ENCODE measurements around the gene DGKK.

Gene DGKK, protein sequence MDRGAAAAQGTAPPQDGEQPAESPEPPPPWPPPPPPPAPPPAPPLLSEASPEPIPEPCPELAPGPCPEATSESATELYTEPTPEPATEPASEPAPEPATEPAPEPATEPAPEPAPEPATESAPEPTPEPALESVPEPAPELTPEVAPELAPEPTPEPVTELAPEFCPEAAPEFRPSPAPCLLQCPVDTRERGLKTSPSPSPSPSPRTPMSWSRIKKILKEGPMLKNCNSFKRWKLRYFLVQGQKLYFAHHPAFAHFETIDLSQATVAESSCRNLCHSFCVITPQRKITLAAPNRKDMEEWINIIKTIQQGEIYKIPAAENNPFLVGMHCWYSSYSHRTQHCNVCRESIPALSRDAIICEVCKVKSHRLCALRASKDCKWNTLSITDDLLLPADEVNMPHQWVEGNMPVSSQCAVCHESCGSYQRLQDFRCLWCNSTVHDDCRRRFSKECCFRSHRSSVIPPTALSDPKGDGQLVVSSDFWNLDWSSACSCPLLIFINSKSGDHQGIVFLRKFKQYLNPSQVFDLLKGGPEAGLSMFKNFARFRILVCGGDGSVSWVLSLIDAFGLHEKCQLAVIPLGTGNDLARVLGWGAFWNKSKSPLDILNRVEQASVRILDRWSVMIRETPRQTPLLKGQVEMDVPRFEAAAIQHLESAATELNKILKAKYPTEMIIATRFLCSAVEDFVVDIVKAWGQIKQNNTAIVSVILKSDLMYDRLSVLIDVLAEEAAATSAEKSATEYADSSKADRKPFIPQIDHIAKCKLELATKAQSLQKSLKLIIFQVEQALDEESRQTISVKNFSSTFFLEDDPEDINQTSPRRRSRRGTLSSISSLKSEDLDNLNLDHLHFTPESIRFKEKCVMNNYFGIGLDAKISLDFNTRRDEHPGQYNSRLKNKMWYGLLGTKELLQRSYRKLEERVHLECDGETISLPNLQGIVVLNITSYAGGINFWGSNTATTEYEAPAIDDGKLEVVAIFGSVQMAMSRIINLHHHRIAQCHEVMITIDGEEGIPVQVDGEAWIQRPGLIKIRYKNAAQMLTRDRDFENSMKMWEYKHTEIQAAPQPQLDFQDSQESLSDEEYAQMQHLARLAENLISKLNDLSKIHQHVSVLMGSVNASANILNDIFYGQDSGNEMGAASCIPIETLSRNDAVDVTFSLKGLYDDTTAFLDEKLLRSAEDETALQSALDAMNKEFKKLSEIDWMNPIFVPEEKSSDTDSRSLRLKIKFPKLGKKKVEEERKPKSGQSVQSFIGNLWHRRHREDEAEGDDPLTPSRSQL

DNA sequence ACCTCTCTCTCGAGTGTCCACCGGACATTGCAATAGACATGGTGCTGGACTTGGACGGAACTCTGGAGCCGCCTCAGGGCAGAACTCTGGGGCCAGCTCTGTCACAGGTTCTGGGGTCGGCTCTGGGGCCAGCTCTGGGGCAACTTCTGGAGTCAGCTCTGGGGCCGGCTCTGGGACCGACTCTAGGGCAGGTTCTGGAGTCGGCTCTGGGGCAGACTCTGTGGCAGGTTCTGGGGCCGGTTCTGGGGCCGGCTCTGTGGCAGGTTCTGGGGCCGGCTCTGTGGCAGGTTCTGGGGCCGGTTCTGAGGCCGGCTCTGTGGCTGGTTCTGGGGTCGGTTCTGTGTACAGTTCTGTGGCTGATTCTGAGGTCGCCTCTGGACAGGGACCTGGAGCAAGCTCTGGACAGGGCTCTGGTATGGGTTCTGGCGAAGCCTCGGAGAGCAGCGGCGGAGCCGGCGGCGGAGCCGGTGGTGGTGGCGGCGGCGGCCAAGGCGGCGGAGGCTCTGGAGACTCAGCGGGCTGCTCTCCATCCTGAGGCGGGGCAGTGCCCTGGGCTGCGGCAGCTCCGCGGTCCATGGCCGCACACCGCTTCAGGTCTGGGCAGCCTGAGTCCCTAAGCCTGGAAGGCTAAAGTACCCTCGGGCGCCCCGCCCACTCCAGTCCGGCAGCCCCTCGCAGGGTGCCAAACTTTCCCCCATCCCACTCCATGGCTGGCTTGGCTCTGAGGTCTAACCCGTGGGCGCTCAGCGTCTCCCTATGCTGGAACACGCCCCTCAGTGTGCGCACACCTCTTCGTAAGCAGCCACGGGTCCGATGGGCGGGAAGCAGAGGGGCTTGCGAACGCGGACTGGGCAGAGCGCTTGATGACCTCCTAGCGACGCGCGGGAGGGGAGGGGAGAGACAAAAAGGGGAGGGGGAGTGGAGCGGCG lies at the start of gene DGKK:
Gene DGKK, minus strand, starts transcription at position 723 of the 929 bp plus-strand sequence. Its CDS starts 147 bp downstream, at position 576.
- no peak for DNase-seq (ENCODE audit: low spot score)

DNA sequence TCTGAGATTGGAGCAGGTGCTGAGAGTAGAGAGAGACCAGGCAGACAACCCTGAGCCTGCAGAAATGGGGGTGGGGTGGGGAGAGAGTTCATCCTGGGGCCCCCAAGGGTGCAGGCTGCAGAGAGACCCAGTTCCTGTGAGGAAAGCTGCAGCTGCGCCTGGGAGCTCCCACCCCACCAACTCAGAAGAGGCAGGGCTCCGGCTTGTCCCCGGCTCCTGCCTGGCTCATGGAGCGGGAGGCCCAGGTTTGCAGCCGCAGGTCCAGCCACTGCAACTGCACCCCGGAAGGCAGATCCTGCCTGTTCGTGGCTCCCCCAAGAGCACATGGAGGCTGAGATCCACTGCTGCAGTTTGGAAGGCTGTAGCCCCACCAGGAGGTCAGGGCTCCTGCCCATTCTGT lies 44.2 kb upstream of the DGKK start:
- DNase-seq (ENCODE audit: low spot score) = no peak

DNA sequence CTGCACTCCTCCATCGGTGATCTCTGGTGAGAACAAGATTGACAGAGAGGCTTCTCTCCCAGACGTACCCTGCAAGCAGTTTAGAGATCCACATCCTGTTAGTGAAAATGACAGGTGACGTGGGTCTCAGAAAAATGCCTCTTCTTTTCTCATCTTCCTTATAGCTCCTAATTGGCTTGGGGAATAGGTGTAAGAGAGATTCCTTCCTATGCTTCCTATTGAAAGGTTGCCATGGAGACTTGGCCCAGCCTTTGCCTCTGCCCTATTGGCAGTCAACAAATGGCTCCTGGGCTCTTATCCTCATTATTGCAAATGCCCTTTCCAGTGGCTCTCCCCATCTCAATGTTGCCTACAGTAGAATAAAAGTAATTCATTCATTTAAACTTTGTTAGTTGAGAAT lies 26.5 kb upstream of the DGKK start:
- DNase-seq (ENCODE audit: low spot score) = no peak

DNA sequence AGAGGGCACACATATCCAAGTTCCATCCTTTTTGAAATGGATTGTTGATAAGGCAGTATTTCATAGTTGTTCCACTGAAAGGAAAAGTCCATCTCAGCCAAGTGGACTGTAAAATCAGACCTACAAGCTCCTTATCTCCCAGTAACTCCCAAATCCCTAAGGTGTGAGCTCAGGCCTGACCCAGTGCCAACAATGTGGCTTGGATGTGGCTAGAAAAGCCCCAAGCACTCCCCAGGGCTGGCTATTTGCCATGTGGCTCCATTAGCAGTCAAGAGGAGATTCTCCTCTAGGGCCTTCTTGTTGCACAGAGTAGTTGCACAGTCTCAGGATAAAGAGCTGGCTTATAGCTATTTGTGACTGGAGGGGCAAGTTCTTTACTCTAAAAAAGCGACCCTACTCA lies 25.0 kb upstream of the DGKK start:
- DNase-seq (ENCODE audit: low spot score) = no peak

DNA sequence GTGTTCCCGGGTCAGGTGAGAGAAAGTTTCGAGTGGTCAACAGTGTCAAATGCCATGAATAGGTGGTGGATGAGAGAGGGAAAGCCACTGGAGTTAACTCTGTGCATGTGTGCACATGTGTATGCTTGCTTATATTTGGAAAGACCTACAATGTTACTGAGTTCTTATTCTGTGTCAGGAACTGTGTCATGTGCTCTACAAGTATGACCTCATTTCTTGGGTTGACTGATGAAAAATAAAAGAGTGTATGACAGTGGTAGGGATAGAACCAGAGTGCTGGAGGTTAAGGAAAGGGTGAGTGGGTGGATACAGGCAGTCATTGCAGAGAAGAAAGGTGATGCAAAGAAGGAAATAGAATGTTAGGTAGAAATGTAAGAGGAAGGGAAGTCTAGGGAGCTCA lies 22.1 kb upstream of the DGKK start:
- no peak for DNase-seq (ENCODE audit: low spot score)

DNA sequence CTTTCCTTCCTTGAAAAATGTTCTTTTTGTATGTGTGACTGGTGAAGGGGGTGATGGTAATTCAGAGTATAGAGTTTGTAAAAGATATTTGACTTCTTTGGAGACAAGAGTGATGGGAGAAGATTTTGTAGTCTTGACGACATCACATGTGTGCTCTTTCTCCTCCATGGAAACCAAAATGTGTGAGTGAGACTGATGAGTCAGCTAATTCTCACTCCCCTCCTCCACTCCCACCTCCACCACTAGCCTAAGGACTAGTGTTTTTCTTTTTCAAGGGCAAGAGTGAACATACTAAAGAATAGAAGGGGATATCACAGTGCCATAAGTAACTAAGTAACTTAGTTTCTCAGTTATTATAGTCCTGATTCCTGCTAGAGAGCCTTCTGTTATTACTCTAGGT lies 14.0 kb upstream of the DGKK start:
- no peak for DNase-seq (ENCODE audit: low spot score)

DNA sequence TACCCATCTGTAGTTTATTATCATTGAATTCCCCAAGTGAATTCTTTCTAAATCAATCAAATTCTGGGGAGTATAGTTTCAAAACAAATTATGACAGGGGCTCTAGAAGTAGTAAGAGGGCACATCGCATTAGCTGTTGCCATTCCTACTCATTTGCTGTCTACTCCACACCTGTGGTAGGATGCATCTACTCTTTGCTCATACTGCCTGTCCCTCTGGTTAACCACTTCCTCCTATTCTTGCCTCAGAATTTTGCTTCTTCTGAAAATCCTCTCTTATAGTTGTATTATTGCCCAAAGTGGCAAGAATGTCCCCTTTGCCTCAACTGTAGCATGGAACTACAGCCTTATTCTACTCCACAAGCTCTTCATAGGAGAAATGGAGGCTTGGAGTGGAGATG lies 12.7 kb upstream of the DGKK start:
- DNase-seq (ENCODE audit: low spot score) = no peak

DNA sequence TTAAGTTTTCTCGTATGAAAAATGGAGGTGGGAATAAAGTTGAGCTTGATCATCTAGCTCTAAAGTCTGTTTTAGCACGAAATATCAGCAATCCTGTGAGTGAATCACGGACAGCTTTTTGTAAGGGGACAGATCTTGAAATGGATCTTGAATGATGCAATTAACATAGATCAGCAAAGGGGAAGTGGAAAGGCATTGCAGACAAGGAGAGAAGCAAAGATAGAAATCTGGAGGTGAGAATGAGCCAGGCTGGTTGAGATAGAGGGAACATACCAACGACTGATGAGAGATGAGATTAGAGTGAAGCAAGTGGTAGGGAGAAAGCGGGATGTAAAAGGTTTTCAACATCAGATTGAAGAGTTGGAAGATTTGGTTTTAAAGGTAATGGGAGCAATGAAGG lies 4.6 kb upstream of the DGKK start:
- no peak for DNase-seq (ENCODE audit: low spot score)

DNA sequence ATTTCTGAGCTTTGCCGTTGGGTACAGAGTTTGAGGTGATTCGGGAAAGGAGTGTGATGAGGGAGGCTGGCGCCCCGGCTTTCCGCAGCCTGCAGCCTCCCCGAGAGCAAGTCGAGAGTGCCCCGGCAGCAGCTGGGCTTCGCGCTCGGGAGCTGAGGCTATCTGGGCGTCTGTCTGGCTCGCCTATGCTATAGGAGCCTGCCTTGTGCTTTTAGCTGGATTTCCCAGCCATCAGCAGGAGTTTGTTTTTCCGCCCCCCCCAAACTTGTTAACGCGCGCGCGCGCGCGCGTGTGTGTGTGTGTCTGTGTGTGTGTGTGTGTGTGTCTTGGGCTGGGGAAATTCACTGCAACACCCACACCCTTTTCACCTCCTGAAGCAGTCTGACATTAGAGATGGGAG lies 765 bp upstream of the DGKK start:
- DNase-seq (ENCODE audit: low spot score) = no peak

DNA sequence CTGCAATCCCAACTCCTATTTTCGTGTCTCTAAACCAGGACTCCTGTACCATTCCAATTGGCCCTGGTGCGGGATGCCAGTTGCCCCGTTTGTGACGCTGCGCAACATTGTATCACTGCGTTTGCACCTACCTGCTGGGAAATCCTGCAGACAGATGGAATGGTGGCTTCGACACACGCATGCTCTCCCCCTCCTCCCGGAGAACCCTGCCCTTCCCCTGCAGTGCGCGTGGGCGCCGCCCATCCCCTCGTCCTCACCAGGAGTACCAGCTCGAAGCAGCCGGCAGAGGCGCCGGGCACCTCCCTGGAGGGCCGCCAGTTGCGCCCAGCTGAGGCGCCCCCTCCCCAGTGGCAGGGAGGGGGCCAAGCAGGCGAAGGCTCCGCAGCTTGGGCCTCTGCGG lies 1.4 kb downstream of the DGKK start:
- no peak for DNase-seq (ENCODE audit: low spot score)

DNA sequence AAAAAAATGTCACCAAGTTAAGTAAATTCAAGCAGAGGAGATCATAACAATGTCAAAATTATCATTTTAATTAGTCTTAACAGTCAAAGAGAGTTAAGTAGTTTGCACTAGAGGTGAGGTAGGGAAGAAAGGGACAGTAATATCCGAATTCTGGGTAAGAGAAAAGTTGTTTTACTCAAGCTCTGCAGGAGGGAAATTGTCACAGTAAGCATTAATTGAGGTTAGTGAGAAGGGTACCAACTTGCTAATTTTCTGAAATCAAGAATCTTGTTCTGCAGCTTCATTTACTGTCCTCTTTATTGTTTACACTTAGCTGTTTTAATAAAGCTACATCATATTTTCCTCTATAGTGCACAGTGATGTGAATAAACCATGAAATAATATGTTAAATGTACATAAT lies 11.0 kb downstream of the DGKK start:
- no peak for DNase-seq (ENCODE audit: low spot score)

DNA sequence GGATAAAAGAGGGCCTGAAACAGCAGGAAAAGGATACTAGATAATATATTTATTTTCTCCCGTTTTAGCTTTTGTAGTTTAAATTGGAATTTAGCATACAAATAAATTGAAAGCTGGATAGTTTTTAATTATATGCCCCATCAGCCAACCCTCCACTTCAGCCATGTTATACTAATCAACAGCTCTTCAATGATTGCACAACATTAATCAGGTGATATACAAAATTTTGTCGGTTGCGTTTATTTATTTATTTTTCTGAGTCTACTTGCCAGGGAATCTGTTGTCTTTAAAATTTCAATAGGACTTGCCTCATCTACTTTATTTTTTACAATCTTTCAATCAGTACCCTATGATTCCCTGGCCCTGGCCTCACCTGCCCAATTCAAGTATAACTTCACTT lies 12.1 kb downstream of the DGKK start:
- no peak for DNase-seq (ENCODE audit: low spot score)

DNA sequence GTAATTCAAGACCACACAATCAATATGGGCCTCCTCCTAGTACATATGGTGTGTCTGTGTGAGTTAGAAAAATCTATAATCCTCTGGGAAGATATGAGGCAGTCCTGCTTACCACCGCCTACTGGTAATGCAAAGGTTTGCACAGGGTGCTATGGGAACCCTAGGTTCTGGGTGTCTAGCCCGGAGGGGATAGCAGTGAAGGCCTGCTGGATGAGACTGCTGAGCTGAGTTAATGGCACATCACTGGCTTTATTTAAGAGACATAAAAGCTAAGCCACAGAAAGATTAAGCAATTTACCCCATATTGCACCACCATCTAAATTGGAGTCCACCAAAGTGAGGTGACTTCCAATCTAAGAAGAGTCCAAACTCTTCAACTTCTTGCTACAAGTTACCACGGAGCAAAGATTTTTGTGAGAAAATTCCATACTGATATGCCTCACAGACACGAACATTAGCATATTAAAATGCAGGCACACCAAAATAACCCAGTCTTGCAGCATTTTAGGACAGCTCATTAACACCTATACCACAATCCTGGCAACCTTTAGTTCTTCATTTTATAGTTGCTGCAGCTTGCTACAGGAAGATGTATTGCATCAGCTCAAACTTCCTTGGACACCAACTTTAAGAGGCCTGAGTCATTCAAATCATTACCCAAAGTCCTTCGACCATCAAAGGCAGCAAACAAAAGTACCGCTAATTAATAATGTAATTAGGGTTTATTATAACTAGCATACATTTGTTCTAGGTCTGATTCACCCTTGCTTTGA lies 13.7 kb downstream of the DGKK start:
- no peak for DNase-seq (ENCODE audit: low spot score)

DNA sequence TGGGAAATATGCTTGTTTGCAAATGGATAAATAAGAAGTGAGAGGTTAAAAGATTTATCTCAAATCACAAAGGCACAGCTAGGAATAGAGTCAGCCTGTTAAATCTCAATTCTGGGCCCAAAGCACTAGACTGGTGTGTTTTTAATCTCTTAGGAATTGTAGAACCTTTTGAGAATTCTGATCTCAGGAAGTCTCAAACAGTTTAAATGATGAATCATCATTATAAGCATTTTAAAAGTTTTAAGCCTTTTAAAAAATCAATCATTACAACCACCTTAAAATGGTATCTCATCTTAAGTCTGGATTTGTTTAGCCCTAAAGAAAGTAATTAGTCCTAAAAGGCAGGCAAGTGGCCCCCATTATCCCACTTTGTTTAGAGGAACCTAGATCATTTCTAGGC lies 17.8 kb downstream of the DGKK start:
- DNase-seq (ENCODE audit: low spot score) = no peak

DNA sequence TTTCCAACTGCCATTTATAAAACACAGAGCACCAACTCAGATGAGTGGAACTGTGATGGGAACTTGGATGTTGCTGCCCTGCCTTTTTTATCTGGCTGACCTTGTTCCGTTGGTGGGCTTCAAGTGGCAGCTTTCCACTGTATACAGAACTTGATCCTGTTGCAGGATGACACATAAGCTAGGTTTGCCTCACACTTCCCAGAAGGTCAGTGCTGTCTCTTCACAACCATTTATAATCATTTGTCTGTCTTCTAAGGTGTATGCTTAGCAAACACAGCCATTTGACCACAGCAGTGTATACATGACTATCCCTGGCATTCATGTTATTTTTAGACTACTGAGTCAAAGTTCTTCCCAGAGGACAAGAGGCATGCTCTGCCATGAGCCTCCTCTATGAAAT lies 20.3 kb downstream of the DGKK start:
- DNase-seq (ENCODE audit: low spot score) = no peak

DNA sequence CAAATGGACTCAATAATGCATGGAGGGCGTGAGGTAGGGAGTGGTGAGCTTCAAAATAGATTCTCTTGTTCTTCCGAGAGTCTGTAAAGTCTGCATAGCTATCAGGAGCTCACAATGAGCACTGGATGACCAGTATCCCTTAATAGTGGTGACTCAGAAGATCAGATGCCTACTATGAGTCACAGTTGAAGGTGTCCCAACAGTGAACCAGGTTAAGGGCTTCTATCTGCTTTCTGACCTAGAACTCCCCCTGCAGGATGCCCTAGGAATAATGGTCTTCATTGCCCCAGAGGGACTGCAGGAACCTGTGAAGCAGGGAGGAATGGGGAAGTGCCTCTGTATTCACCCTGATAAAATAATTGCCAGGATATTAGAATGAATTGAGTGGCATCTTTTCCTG lies 22.1 kb downstream of the DGKK start:
- no peak for DNase-seq (ENCODE audit: low spot score)

DNA sequence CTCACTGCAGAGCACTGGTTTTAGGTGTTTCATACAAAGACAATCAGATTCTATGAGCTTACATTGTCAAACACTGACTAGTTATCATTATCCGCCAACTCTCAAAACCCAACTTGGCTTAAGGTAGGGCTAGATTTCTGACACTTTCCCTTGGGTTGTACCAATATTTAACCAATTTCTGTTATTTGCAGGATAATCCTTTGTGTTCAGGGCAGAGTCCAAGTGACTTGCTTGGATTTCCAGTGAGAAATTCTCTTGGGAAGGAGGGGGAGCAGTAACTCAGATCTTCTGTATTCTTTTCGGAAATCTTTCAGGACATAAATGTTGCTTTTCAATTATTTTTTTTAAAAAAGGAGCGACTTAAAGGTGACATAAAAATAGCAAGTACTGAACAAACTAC lies 23.1 kb downstream of the DGKK start:
- no peak for DNase-seq (ENCODE audit: low spot score)

DNA sequence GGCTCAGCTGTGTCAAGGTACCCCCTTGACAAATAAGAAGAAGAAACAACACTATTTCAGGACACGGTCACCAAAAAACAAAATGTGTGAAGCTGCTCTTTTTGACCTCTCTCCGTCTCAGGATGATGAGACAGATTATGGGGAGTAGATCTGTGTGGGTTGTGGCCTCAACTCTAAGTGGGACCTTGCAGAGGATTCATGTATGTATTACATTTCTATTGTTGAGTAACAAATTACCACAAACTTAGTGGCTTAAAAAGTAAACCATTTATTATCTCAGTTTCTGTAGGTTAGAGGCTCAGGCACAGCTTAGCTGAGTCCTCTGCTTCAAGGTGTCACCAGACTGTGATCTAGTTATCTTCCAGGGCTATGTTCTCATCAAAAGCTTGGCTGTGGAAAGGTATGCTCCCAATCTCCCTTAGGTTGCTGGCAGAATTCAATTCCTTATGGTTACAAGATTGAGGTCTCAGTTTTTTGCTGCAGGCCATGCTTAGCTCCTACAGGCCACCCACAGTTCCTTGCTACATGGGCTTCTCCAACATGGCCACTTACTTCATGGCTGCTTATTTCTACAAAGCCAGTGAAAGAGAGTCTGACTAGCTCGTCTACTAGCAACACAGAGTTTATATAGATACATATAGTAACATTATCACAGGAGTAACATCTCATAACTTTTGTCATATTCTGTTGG lies 28.1 kb downstream of the DGKK start:
- no peak for DNase-seq (ENCODE audit: low spot score)

DNA sequence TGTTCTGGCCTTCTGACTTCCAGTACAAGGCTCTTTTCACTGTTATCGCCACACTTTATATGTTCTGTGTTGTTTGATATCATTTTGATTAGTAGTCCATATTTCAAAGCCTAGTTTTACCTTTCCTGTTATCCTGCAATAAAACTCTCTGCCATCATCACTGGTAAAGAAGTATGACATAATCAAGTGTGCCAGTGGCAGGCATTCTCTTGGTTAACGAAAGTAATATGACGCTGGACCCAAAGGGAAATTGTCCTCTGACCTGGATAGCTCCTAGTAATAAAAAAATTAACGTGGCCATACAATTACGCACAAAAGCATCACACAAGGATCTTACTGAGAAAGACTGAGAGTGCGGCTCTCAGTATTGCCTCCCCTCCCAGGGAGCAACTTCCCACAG lies 33.8 kb downstream of the DGKK start:
- no peak for DNase-seq (ENCODE audit: low spot score)

DNA sequence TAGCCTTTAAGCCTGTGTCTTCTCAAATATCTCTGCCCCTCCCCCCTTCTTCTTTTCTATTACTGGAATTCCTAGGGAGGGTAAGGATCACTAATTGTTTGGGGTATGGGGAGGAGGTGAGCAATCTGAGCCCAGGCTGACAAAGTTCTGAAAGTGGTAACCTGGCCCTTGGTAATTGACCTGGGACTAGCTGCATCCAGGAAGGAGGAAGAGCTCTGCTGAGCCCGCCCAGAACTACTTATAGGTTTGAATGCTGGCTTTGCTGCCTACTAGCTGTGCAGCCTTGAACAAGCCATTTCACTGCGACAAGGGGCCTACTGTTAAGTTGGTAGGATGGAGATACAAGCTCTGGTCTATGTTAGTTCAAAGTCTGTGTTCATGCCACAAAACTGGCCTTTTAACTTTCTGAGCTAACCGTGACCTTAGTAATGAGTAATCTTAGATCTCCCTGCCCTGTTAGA lies 37.8 kb downstream of the DGKK start:
- DNase-seq (ENCODE audit: low spot score) = no peak
